LoVo (cell line): ENCODE results near the gene SUPT3H.

Experiments used
- DNase-seq: peaks from one replicate; pipeline ENCODE4 v3.0.0-alpha.2; 2016; ENCODE audit warnings: low spot score

The SUPT3H gene

DNA sequence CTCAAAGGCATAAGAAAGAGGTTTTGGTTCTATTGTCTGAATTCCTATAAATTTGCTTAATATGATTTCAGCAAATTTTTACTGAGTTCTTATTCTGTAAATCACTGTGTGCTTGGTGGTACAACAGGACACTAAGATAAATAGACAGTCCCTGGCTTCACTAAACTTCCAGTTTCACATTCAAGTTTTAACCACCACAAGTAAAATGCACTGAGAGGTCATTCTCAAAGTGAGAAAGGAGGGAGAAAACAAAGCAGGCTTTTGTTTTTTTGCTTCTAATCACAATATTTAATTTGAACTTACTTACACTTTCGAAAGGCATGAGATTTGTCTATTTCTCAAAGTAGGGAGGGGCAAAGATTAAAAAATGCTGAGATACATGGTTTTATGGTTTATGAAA lies 544.5 kb downstream of the SUPT3H start:
- DNase-seq, result no peak

DNA sequence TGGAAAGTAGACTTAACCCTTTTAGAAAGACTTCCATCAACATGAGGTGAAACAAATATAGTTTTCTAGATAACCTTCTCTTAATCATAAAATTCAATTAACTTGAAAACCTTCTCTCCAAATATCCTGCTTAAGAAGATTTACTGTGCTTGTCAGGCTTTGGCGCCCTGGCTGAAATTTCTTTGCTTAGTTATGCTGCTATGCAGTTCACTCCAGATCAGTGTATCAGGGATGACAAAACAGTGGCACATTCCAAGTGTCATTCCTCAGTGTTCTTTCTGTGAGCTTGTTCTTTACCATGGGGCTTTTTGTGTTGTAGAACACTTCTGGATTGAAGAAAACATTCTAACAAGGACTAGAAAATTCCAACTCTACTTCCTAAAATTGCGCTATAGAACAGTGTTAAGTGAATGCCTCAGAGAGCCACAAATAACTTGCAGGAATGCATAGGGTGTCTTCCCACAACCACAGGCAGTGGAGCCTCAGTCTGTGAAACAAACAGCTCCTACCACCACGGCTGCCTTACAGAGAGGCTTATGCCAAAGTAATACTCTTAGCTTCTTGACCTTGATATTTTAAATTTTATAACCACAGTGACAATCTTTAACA lies 546.6 kb downstream of the SUPT3H start:
- no peak for DNase-seq

DNA sequence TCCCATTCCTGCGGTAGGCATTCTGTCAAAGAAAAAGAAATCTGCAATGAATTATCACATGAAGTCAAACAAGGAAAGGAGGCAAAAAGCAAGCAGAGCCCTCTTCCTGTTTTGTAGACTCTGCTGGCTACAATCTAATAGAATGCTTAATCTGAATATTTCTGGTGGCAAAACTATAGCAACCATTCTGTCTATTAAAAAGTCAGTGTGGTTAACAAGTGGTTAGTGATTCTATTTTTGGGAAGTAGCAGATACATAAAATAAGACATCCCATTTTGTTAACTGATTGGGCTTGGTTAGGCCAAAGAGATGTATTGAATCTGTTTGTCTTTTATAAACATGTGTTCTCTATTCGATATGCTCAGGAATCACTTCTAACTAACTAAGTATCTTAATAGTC lies 547.9 kb downstream of the SUPT3H start:
- DNase-seq, result no peak

DNA sequence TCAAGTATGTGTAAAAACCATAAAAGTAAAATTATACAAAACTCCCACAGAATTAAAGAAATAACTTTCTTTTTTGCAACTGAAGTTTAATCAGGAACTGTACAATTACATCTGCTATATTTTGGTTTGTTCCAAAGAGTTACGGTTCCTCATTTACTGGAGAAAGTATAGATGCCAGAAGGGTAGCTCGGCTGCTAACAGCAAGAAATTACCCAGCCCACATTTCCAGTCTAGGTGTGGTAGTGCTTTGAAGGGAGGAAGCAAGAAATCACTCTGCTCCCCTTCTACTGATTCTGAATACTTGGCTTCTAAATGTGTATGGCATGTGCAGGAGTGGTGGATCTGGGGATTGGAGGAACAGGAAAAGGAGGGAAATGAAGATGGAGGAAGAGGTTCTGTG lies 549.0 kb downstream of the SUPT3H start:
- DNase-seq, result no peak

DNA sequence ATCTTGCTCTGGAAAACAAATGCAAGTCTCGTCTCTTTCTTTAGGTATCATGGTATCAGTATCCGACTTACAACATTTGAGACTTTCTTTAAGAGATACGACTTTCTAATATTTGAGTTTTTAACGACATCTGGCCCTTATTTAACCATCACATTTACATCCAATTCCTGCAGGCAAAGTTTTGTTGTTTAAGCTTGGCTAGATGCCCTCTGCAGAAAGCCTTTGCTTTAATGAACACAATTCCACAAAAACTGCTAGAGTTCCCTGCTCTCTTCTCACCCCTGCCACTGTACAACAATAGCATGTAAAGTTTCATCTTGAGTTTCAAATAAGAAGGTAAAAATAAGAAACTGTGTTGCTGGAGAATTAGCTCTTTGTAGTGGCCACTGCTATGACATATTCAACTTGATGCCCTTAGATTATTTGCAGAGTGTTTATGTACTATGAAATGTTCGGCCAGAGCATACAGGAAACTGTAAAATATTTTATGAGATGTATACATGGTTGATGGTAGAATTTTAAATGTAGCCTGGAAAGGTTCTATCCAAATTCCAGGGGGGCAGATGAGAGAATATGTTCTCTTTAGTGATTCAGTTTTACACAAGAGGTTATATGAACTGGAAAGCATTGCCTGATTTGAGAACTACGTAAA lies 551.6 kb downstream of the SUPT3H start:
- no peak for DNase-seq

DNA sequence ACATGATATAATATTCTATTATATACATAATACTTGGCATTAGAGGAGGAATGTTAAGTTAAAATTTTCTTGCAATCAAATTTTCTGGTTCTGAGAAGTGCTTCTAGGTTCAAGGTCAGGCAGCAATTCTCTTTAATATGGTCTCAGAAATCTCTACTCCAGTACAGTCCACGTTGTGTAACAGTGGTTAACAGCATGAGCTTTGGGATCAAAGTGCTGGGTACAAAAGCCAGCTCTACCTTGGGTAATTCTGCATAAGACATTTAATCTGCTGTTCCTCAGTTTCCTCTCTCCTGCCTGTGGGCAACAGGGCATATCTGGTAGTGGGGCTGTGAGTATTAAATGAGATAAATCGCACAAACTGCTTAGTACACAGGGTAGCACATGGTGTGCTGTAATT lies 552.5 kb downstream of the SUPT3H start:
- no peak for DNase-seq

DNA sequence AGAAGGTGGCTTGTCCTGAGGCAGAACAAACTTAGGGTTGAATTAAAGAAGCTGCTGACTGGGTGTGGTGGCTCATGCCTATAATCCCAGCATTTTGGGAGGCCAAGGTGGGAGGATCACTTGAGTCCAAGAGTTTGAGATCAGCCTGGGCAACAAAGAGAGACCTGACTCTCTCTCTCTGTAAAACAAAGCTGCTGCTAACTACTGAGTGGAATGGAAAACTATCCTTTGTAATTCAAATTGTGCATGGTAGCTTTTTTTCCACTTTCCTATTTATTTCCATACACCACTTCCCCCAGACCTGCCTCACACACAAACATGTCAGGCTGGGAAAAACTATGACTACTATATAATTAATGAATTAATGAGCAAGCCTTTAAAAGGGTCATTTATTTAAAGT lies 553.2 kb downstream of the SUPT3H start:
- no peak for DNase-seq

DNA sequence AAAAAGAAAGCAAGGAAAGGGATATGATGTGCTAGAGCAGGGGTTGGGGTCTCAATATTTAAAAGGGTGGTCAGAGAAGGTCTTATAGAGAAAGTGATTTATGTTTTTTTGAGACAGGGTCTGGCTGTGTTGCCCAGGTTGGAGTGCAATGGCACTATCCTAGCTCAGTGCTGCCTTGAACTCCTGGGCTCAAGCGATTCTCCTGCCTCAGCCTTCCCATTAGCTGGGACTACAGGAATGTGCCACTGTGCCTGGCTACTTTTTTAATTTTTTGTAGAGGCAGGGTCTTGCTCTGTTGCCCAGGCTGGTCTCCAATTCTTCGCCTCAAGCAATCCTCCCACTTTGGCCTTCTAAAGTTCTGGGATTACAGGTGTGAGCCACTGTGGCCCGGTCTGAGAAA lies 557.0 kb downstream of the SUPT3H start:
- DNase-seq, result no peak

DNA sequence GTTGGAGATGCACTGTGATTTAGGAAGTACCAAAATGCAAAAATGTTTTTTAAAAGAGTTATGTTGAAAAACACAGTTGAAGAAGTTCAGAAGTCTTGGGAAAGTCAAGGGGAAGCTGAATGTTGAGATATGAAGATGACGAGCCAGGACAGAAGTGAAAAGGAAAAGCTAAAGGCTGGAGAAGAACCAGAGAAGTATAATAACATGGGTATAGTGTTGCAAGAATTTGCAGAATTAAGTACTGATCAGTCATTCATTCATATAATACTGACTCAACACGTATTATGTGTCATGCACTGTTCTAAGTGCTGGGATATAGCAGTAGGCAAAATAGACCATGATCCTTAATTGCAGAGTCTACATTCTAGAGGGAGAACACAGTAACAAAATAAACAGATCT lies 557.4 kb downstream of the SUPT3H start:
- no peak for DNase-seq

DNA sequence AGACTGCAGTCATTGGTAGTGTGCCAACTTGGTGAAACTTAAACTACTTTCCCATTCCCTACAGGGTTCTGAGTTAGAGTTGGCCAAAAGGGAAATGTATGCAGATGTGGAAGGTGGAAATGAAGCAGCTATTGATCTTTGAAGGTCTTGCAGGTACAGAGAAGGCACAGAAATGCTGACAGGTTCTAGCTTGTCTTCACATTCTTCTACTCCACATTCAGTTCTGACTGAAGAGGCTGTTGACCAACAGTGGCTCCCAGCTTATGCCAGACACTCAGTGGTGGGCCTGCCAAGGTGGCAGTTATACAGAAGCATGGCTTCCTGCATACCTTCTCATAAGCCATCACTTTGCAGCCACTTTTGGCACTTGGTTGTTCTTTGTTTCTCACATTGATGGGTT lies 566.3 kb downstream of the SUPT3H start:
- no peak for DNase-seq

DNA sequence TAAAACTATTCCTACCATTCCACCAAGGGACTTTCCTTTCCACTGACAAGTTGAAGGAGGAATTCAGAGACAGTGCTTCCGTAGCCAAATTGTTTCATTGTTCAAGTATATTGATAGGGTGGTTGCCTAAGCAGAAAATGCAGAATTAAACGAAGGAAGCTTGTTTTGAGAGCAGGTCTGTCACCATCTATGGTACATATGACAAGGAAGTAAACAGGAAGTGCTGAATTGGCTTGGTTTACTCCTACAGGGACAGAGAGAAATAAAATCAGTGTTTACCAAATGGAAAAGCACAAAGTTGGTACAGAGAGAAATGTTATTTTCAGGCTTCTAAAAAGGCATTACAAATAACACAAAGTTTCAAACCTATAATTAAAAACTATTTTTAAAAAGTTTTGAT lies 568.5 kb downstream of the SUPT3H start:
- DNase-seq, result no peak

DNA sequence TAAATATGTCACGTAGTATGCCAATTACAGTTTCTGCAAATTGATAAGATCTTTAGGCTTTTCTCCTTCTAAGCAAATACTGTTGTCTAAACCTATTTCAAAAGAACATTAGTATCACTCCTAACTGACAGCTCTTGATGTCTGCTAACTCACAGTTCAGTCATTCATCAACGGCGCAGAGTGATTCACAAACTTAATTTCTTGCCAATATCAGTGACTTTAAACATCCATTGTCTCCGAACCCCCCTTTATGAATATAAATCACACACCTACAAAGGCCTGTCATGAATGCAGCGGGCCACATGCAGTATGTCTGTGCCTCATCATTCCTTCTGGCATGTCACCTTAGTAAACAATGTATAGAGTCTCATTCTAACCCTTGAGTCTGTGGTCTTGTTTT lies 569.6 kb downstream of the SUPT3H start:
- no peak for DNase-seq

DNA sequence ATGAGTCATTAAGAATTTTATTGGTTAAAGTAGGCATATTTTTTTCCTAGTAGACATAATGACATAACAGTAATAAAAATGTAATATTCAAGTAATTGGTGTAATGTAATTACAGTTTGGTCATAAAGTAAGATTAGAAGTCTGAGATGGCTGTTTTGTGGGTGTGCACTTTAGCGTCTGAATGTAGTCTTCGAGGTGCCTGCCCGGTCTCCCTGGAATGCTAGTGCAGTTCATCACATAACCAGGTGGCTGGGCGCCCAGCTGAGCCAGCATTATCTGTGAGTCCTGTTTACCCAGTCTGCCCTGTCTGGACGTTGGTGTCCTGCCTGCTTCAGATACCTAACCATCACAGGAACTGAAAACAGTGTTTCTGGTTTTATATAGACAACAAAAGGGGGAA lies 571.1 kb downstream of the SUPT3H start:
- DNase-seq, result no peak

DNA sequence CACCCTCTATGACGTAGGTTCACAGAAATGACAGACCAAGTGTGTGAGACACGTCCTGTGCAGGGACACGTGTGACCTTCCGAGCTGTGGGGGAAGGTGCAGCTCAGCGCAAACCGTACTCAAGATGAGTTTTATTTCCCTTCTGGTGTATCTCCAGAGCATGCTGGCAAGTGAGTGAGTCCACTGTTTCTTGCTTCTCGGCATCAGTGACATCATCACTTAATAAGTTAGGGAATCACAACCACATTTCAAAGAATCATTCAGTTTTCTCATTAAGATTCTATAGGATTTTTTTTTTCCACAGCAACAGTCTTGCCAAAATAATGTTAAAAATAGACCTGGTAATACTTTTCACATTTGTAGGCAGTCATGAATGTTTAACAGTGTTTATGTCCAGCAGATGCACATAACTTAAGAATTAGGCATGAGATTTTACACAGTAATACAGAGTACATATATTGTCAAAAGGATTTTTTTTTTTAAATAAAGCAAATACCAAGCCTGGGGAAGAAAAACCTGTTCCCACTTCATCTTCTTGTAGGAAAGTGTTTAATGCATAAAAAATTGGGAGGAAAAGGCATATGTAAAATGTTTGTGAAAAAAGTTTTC lies 572.4 kb downstream of the SUPT3H start:
- no peak for DNase-seq

DNA sequence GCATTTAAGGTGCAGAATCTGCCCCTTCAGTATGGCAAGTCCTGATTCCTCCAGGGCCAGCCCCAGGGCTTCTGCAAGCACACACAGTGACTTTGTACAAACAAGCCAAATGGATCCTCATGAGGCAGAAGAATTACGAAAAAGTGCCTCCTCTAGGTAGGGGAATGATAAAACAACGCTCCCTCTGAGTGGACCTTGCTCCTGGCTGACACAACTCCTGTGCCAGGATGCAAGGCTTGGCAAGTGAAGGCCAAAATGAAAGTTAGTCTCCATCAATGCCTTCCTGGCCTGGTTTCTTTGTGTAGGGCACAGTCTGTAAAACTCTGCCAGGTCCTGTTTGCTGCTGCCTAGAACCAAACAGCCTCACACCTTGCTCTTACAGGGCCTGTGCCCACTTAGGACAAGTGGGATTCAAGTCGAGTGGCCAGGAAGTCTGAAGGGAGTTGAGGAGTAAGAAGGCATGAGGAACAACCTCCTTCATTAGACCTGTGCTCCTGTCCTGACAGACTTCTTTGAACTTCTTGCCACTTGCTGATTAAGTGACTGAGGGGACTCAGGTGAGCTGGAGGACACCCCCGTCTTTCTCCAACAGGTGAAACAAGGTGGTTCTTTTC lies 573.1 kb downstream of the SUPT3H start:
- DNase-seq, result no peak

DNA sequence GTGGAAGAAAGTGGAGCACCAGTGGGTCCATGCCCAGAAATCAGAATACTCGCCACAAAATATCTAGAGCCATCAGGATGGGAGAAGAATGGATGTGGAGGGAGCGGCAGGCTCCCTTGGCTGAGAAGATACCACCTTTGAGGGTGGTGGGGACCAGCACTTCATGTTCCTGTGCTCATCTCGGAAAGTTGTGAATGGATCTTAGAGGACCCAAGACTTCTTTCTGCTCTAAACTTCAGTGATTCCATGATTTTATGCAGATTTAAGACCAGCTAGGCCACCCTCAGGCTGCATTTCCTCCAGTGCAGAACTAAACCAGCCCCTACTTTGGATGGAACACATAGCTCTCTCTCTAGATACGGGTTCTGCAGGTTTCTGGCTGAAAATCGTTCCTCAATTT lies 573.7 kb downstream of the SUPT3H start:
- DNase-seq, result no peak

DNA sequence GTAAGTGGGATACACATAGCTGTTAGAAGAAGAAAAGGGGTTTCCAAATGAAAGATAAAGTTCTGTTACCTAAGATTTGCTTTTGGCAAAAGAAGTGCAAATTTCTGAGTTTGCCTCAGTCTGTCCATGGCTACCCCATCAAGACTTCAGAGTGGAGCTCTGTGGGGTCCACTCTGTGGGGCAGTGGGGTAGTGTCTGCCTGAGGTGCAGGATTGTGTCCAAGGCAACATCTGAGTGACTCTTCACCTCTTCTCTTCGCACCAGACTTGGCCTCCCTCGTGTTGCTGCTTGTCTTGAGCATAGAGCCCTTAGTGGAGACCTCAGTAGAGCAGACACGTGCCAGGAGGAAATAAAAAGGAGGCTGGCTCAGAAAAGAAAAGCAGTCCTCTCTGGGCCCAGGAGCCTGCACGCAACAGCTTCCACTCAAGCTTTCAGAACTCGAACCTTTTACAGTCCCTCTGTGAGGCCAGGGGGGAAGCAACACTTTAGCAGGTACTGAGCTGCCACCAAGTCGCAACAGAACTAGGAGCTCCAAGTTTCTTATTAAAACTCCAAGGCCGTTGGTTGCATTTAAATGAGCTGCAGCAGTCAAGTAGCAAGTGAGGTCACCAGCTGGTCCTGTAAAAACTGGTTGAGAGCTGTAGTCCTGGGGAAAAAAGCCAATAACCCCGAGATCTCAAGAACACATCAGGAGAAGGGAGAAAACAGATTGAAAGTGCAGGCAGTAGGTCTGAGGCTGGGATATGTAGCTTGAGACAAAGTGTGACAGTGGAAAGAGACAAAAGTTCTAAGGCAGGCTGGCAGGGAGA lies 576.7 kb downstream of the SUPT3H start:
- no peak for DNase-seq

DNA sequence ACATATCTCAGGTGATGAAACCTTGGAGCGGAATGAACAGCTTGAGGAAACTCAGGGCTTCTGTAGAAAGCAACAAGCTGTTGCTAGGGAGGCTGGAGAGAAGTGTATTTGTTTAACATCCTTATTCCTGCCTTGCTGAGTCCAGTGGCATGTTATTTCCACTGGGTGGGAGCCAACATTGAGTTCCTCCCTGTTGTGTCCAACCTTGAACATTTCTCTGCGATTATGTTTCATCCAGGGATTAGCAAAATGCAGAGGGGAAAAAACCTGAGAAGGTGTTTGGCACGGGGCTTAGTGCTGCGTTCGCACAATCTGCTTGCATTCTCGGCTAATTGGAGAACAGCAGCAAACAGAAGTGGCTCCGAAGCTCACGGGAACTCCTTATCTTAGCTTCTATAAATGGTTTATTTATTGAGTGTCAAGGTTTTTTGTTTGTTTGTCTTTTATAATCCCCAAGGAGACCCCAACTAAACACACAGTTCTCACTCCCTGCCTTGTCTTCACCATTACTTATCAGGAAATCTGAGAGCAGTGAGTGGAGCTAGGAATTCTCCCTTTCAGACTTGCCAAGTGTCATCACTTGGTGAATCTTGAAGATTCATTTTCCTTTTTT lies 577.5 kb downstream of the SUPT3H start:
- no peak for DNase-seq

DNA sequence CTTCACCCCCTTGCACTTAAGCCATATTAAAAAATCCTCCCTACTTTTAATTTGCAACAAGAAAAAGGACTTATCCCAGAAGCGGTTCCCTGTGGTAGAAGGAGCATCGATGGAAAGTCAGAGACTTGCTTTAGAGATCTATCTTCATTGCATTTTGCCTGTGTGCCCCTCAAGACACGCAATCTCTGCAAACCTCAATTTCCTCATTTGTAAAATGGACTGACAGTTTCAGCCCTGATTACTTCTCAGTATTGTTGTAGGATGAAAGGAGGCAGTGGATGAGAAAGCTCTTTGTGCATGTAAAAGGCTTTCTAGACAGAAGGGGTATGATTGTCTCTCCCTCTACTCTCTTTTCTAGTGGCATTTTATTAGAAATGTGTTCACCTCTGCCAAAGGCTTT lies 580.0 kb downstream of the SUPT3H start:
- no peak for DNase-seq

DNA sequence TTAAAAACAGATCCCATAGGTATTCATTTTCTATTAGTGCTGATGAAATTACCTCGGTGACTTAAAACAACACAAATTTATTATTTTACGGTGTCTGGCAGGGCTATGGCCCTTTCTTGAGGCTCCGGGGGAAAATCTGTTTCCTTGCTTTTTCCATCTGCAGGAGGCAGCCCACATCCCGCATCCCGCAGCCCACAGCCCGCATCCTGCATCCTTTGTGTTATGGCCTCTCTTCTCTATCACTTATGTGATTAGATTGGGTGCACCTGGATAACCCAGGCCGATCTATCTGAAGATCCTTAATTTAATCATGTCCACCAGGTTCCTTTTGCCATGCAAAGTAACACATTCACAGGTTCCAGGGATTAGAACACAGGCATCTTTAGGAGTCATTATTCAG lies 582.4 kb downstream of the SUPT3H start:
- DNase-seq, result no peak

DNA sequence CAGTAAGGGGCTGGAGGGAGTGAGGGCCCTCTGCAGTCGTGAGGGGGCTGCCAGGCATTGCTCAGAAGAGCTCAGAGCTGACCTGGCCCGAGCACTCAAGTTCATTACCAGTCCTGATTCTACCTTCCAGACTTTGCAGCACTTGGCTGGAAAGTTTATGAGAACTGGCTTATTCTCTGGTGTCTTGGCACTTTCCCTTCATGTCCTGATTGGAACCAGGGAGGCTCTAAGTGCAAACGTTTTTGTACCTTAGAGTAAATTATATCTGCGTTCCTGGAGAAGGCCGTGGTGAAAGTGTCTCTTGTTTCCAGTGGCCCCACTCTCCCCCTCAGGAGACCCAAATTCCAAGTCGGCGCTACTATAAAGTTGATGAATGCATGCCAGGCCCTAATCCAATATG lies 587.9 kb downstream of the SUPT3H start:
- no peak for DNase-seq

DNA sequence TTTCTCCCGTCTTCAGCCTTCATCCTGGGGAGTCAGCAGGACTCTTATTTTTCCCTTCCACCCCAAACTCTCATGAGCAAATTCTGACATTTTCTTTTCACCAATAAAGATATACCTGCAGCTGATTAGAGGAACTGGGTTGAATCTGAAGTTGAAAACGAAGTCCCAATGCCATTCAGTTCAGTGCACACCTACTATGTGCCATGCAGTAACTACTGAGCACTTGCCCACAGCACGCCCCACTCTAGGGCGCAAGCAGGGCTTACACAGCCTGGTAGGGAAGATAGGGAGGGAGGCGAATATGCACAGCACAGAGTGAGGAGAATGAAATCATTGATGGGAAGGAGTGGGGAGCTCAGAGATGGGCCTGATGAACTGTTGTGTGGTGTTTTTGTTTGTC lies 588.7 kb downstream of the SUPT3H start:
- no peak for DNase-seq
